Liver (tissue), 9 donors: ENCODE results near the gene TECPR1. TPM values are rescaled to one million over a fixed set of nuclear protein-coding genes. Genes with fewer than 3 reads are reported as not detected.
A peak's percentile ranks its signal among the peaks of the same experiment; 100 is the strongest.

Experiments
- DNase-seq: peaks from one replicate; pipeline ENCODE4 v3.0.0-alpha.2; 2017; ENCODE audit warnings: low spot score
- H3K27ac ChIP-seq, 2 donors: one replicate each; pipeline ENCODE4 v1.7.0; 2013; ENCODE audit warnings: inconsistent platforms in 2 of 2, low read length in 2 of 2, control low read depth in 1 of 2, low read depth in 1 of 2, mild to moderate bottlenecking in 1 of 2
- H3K27me3 ChIP-seq, 4 donors: one replicate each; pipeline versions ENCODE4 v1.6.1 to v1.7.0; 2013; ENCODE audit warnings: low read length in 3 of 4, inconsistent platforms in 1 of 4, mild to moderate bottlenecking in 1 of 4, moderate library complexity in 1 of 4; ENCODE audit not compliant: control insufficient read depth in 4 of 4, insufficient read depth in 4 of 4
- H3K36me3 ChIP-seq, 4 donors: one replicate each; pipeline versions ENCODE4 v1.6.1 to v1.7.0; 2013; ENCODE audit warnings: low read length in 3 of 4, mild to moderate bottlenecking in 3 of 4, low read depth in 1 of 4, moderate library complexity in 1 of 4; ENCODE audit not compliant: control insufficient read depth in 4 of 4, insufficient read depth in 3 of 4
- H3K4me1 ChIP-seq, 4 donors: one replicate each; pipeline versions ENCODE4 v1.6.1 to v1.7.0; 2013; ENCODE audit warnings: low read length in 3 of 4, mild to moderate bottlenecking in 3 of 4, moderate library complexity in 1 of 4; ENCODE audit not compliant: control insufficient read depth in 4 of 4, insufficient read depth in 4 of 4
- H3K4me3 ChIP-seq, 3 donors: one replicate each; pipeline versions ENCODE4 v1.6.1 to v1.7.0; 2013; ENCODE audit warnings: low read length in 3 of 3, control low read depth in 1 of 3, low read depth in 1 of 3, mild to moderate bottlenecking in 1 of 3
- H3K9ac ChIP-seq, 2 donors: one replicate each; pipeline ENCODE4 v1.7.0; 2013; ENCODE audit warnings: low read length in 2 of 2, mild to moderate bottlenecking in 2 of 2, moderate library complexity in 2 of 2, control low read depth in 1 of 2, low read depth in 1 of 2
- H3K9me3 ChIP-seq, 4 donors: one replicate each; pipeline versions ENCODE4 v1.6.1 to v1.7.0; 2013; ENCODE audit warnings: low read length in 3 of 4; ENCODE audit not compliant: control insufficient read depth in 4 of 4
- ATF3 ChIP-seq: IDR thresholded peaks from 2 replicates; pipeline ENCODE4 v1.6.1; 2016; ENCODE audit warnings: antibody characterized with exemption
- CTCF ChIP-seq: fragments of 150-350 bp; IDR thresholded peaks from 2 replicates; pipeline ENCODE4 v1.5.1; 2017; ENCODE audit warnings: improper control_type of control experiment, low read depth, low read length; ENCODE audit not compliant: missing input control
- EGR1 ChIP-seq, 2 donors: IDR thresholded peaks; 2 replicates each; pipeline ENCODE4 v1.6.1; 2016 to 2018; ENCODE audit warnings: antibody characterized with exemption in 2 of 2, low read depth in 2 of 2
- FOXA1 ChIP-seq: IDR thresholded peaks from 2 replicates; pipeline ENCODE4 v1.6.1; 2016; ENCODE audit warnings: antibody characterized with exemption
- FOXA2 ChIP-seq: IDR thresholded peaks from 2 replicates; pipeline ENCODE4 v1.6.1; 2016; ENCODE audit warnings: antibody characterized with exemption
- GABPA ChIP-seq, 2 donors: IDR thresholded peaks in 1 of 2; conservative IDR thresholded peaks in 1 of 2; 2 replicates each; pipeline ENCODE4 v1.6.1; 2016; ENCODE audit warnings: antibody characterized with exemption in 2 of 2, mild to moderate bottlenecking in 1 of 2, moderate library complexity in 1 of 2
- HNF4A ChIP-seq, 2 donors: conservative IDR thresholded peaks; 2 replicates each; pipeline ENCODE4 v1.6.1; 2016; ENCODE audit warnings: antibody characterized with exemption in 2 of 2, mild to moderate bottlenecking in 2 of 2
- HNF4G ChIP-seq: IDR thresholded peaks from 2 replicates; pipeline ENCODE4 v1.6.1; 2016; ENCODE audit warnings: antibody characterized with exemption
- JUND ChIP-seq, 2 donors: IDR thresholded peaks; 2 replicates each; pipeline ENCODE4 v1.6.1; 2016; ENCODE audit warnings: antibody characterized with exemption in 2 of 2
- MAX ChIP-seq: IDR thresholded peaks from 2 replicates; pipeline ENCODE4 v1.6.1; 2016; ENCODE audit warnings: antibody characterized with exemption
- NR2F2 ChIP-seq: IDR thresholded peaks from 2 replicates; pipeline ENCODE4 v1.6.1; 2016; ENCODE audit warnings: antibody characterized with exemption
- RAD21 ChIP-seq, 2 donors: IDR thresholded peaks; 2 replicates each; pipeline ENCODE4 v1.6.1; 2016; ENCODE audit warnings: antibody characterized with exemption in 2 of 2, mild to moderate bottlenecking in 2 of 2
- REST ChIP-seq: IDR thresholded peaks from 2 replicates; pipeline ENCODE4 v1.6.1; 2016; ENCODE audit warnings: antibody characterized with exemption, mild to moderate bottlenecking
- RXRA ChIP-seq, 2 donors: IDR thresholded peaks; 2 replicates each; pipeline ENCODE4 v1.6.1; 2017 to 2018; ENCODE audit warnings: antibody characterized with exemption in 2 of 2, mild to moderate bottlenecking in 1 of 2
- SP1 ChIP-seq: IDR thresholded peaks from 2 replicates; pipeline ENCODE4 v1.6.1; 2018; ENCODE audit warnings: antibody characterized with exemption, mild to moderate bottlenecking
- TAF1 ChIP-seq: conservative IDR thresholded peaks from 2 replicates; pipeline ENCODE4 v1.6.1; 2016; ENCODE audit warnings: antibody characterized with exemption, mild to moderate bottlenecking
- YY1 ChIP-seq: IDR thresholded peaks from 2 replicates; pipeline ENCODE4 v1.6.1; 2016; ENCODE audit warnings: antibody characterized with exemption, mild to moderate bottlenecking
- ZBTB33 ChIP-seq: IDR thresholded peaks from 2 replicates; pipeline ENCODE4 v1.6.1; 2016; ENCODE audit warnings: antibody characterized with exemption
- WGBS: extraction: QIAGEN DNeasy Blood & Tissue Kit; methylation state at CpG from one replicate; pipeline ENCODE4 v1.1.7; 2013; 5-methylcytosine and 5-hydroxymethylcytosine counted together
- polyA plus RNA-seq, 2 donors: library from polyadenylated mRNA; stranded (reverse) in 1 of 2; unstranded in 1 of 2; fragments of 200-250 nt in 1 of 2; fragments of >200 nt in 1 of 2; fragmentation: Nextera tagmentation in 1 of 2; extraction: Ambion mirVana in 1 of 2; gene quantifications; one replicate each; pipeline versions ENCODE4 v1.2.1 to v1.2.3, GENCODE V29; 2013 to 2015
- total RNA-seq, 2 donors: library from RNA; depleted of rRNA; stranded (reverse); fragments of >200 nt; gene quantifications; one replicate each; pipeline ENCODE4 v1.2.3, GENCODE V29; 2014
- donor health status: healthy.
- donor health status: healthy.
- donor health status: healthy.
- donor health status: healthy.
- donor health status: healthy.

TECPR1 gene
- 10 to 100 TPM; 10.9 to 16.3 TPM for total RNA-seq
- 1 to 10 TPM; 3.3 to 4.8 TPM for polyA plus RNA-seq

GRCh38 chr7:98251601-98252424 lies at the start of gene TECPR1:
TSS of gene TECPR1 (minus strand) at chr7:98252232. CDS start at chr7:98246146, 6,086 bp downstream.
- Histone ChIP-seq H3K9me3 (no peaks in the 10 kb centered on the region), H3K27ac (peak within 1 kb of the TSS; percentile 62 to 70), H3K36me3 (peaks cover 0 to 3% (median 2%) of the 10 kb centered on the region in 4 donors), H3K4me3 (peak within 1 kb of the TSS; percentile 74 to 90 (median 85)), H3K27me3 (no peaks in the 10 kb centered on the region), H3K9ac (peak within 1 kb of the TSS; percentile 10 to 40), H3K4me1 (peaks cover 10 to 23% (median 16%) of the 10 kb centered on the region in 4 donors)
- under 1% methylated on average over 69 of the region's 69 CpGs for WGBS
- TF ChIP-seq FOXA1 (no peak), EGR1 (IDR thresholded peaks at IDR 0.05; ENCODE audit: low read depth in 2 of 2) (no peak), RXRA (IDR thresholded peaks at IDR 0.05) (peak; percentile 32 to 47), HNF4A (conservative IDR thresholded peaks at IDR 0.05) (peak in 1 of 2 donors; percentile 84), ATF3 (no peak), HNF4G (peak; percentile 75), GABPA (IDR thresholded peaks at IDR 0.05 in 1 of 2, conservative IDR thresholded peaks at IDR 0.05 in 1 of 2) (peak; percentile 52 to 91), NR2F2 (peak; percentile 17), SP1 (peak; percentile 79), ZBTB33 (no peak), YY1 (no peak), MAX (no peak), JUND (IDR thresholded peaks at IDR 0.05) (no peak), REST (no peak), FOXA2 (no peak), RAD21 (IDR thresholded peaks at IDR 0.05) (no peak), TAF1 (no peak), CTCF (no peak)
- DNase-seq: peak; percentile 94
